HepG2 (cell line): ENCODE results near the gene OPA3. TPM values are rescaled to one million over a fixed set of nuclear protein-coding genes. Genes with fewer than 3 reads are reported as not detected.
A peak's percentile ranks its signal among the peaks of the same experiment; 100 is the strongest.

Experiments used
- CENPX ChIP-seq: sonication (generic); formaldehyde crosslinking; IDR thresholded peaks from 2 replicates; pipeline ENCODE4 v1.9.0; 2021; ENCODE audit warnings: mild to moderate bottlenecking, missing genetic modification reagents, moderate library complexity
- FOXA3 ChIP-seq: IDR thresholded peaks from 2 replicates; pipeline ENCODE4 v1.6.1; 2016; ENCODE audit warnings: missing genetic modification reagents, missing compliant biosample characterization
- HNRNPK ChIP-seq: fragments of 200-400 bp; formaldehyde crosslinking; IDR thresholded peaks from 2 replicates; pipeline ENCODE4 v1.6.1; 2018; ENCODE audit warnings: low read length, low read depth, moderate library complexity, mild to moderate bottlenecking; ENCODE audit not compliant: poor library complexity, severe bottlenecking
- MAX ChIP-seq: IDR thresholded peaks from 2 replicates; pipeline ENCODE4 v1.6.1; 2012; ENCODE audit warnings: inconsistent platforms
- SAP130 ChIP-seq: IDR thresholded peaks from 2 replicates; pipeline ENCODE4 v1.6.1; 2016; ENCODE audit warnings: low read depth
- SATB2 ChIP-seq: sonication (generic); formaldehyde crosslinking; IDR thresholded peaks from 2 replicates; pipeline ENCODE4 v1.5.0; 2020; ENCODE audit warnings: missing genetic modification reagents
- TFDP1 ChIP-seq: IDR thresholded peaks from 2 replicates; pipeline ENCODE4 v1.6.1; 2016; ENCODE audit warnings: missing compliant biosample characterization, missing genetic modification reagents, borderline replicate concordance
- ZFY ChIP-seq: sonication (generic); formaldehyde crosslinking; IDR thresholded peaks from 2 replicates; pipeline ENCODE4 v1.4.0; 2020; ENCODE audit warnings: missing genetic modification reagents
- ZFYVE20 ChIP-seq: sonication (generic); formaldehyde crosslinking; IDR thresholded peaks from 2 replicates; pipeline ENCODE4 v1.8.0; 2023; ENCODE audit warnings: low read depth, mild to moderate bottlenecking, moderate library complexity, missing genetic modification reagents, borderline replicate concordance
- ZNF343 ChIP-seq: sonication (generic); formaldehyde crosslinking; IDR thresholded peaks from 2 replicates; pipeline ENCODE4 v1.4.0; 2020; ENCODE audit warnings: mild to moderate bottlenecking, missing genetic modification reagents
- ZNF547 ChIP-seq: sonication (generic); formaldehyde crosslinking; IDR thresholded peaks from 2 replicates; pipeline ENCODE4 v1.5.1; 2020; ENCODE audit warnings: mild to moderate bottlenecking, missing genetic modification reagents
- ZNF691 ChIP-seq: sonication (generic); formaldehyde crosslinking; IDR thresholded peaks from 2 replicates; pipeline ENCODE4 v1.4.0; 2020; ENCODE audit warnings: missing genetic modification reagents, low read depth, mild to moderate bottlenecking, borderline replicate concordance
- polyA plus RNA-seq, 8 experiments: library from polyadenylated mRNA; depleted of rRNA in 3 of 8; stranded (reverse) in 7 of 8; unstranded in 1 of 8; fragments of >200 nt; fragmentation: Illumina TruSeq in 4 of 8; extraction: Trizol in 4 of 8; gene quantifications; 2 replicates each; pipeline versions ENCODE4 v1.2.1 to v1.2.3, GENCODE V29; 2011 to 2016; ENCODE audit warnings: low read depth in 4 of 8, missing spikeins in 1 of 8, mixed read lengths in 1 of 8; ENCODE audit not compliant: insufficient read depth in 1 of 8
- total RNA-seq, 5 experiments: library from RNA; depleted of rRNA; stranded (reverse); fragments of >200 nt; fragmentation: Illumina TruSeq; extraction: Trizol; gene quantifications; 2 replicates each; pipeline ENCODE4 v1.2.3, GENCODE V29; 2016; ENCODE audit warnings: low read depth in 1 of 5
- TF ChIP-seq, protein P1 (sequence below): sonication (generic); formaldehyde crosslinking; IDR thresholded peaks from 2 replicates; pipeline ENCODE4 v1.5.1; 2020; ENCODE audit warnings: missing genetic modification reagents, mild to moderate bottlenecking, borderline replicate concordance
- TF ChIP-seq, protein P2 (sequence below): sonication (generic); formaldehyde crosslinking; conservative IDR thresholded peaks from 2 replicates; pipeline ENCODE4 v1.4.0; 2020; ENCODE audit warnings: missing genetic modification reagents
- TF ChIP-seq, protein P3 (sequence below): sonication (generic); formaldehyde crosslinking; conservative IDR thresholded peaks from 2 replicates; pipeline ENCODE4 v1.5.0; 2020; ENCODE audit warnings: missing genetic modification reagents
- TF ChIP-seq, protein P4 (sequence below): sonication (generic); formaldehyde crosslinking; IDR thresholded peaks from 2 replicates; pipeline ENCODE4 v1.4.0; 2020; ENCODE audit warnings: missing genetic modification reagents

OPA3 gene
- total and polyA plus RNA-seq, 2 of the 13 experiments (the other 11 are each of a cell fraction or from before 2014, with no cell fraction given): 8.3 to 17.7 TPM

DNA sequence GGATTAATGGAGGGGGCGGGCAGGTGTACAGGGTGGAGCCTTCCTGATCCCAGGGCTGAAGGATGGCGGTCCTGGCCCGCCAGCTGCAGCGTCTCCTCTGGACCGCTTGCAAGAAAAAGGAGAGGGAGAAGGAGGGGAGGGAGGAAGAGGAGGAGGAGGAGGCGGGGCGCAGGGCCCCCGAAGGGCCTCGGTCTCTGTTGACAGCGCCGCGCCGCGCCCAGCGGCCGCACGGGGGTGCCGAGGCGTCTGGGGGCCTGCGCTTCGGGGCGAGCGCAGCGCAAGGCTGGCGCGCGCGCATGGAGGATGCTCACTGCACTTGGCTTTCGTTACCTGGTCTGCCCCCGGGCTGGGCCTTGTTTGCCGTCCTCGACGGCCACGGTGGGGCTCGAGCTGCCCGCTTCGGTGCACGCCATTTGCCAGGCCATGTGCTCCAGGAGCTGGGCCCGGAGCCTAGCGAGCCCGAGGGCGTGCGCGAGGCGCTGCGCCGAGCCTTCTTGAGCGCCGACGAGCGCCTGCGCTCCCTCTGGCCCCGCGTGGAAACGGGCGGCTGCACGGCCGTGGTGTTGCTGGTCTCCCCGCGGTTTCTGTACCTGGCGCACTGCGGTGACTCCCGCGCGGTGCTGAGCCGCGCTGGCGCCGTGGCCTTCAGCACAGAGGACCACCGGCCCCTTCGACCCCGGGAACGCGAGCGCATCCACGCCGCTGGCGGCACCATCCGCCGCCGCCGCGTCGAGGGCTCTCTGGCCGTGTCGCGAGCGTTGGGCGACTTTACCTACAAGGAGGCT is 86.0 kb downstream of the OPA3 start, which contains the start of gene PPM1N (continued):
- TF ChIP-seq, protein P1, sequence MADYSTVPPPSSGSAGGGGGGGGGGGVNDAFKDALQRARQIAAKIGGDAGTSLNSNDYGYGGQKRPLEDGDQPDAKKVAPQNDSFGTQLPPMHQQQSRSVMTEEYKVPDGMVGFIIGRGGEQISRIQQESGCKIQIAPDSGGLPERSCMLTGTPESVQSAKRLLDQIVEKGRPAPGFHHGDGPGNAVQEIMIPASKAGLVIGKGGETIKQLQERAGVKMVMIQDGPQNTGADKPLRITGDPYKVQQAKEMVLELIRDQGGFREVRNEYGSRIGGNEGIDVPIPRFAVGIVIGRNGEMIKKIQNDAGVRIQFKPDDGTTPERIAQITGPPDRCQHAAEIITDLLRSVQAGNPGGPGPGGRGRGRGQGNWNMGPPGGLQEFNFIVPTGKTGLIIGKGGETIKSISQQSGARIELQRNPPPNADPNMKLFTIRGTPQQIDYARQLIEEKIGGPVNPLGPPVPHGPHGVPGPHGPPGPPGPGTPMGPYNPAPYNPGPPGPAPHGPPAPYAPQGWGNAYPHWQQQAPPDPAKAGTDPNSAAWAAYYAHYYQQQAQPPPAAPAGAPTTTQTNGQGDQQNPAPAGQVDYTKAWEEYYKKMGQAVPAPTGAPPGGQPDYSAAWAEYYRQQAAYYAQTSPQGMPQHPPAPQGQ: no peak
- 0 out of 2 replicates have a peak, but pooled peaks have one; percentile 14 for TF ChIP-seq FOXA3
- TF ChIP-seq ZFYVE20 (CRISPR knock-in tag): no peak
- TF ChIP-seq, protein P2, sequence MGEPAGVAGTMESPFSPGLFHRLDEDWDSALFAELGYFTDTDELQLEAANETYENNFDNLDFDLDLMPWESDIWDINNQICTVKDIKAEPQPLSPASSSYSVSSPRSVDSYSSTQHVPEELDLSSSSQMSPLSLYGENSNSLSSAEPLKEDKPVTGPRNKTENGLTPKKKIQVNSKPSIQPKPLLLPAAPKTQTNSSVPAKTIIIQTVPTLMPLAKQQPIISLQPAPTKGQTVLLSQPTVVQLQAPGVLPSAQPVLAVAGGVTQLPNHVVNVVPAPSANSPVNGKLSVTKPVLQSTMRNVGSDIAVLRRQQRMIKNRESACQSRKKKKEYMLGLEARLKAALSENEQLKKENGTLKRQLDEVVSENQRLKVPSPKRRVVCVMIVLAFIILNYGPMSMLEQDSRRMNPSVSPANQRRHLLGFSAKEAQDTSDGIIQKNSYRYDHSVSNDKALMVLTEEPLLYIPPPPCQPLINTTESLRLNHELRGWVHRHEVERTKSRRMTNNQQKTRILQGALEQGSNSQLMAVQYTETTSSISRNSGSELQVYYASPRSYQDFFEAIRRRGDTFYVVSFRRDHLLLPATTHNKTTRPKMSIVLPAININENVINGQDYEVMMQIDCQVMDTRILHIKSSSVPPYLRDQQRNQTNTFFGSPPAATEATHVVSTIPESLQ (CRISPR knock-in tag): no peak
- TF ChIP-seq HNRNPK: peak; percentile 92
- TF ChIP-seq SAP130 (CRISPR knock-in tag): 0 out of 2 replicates have a peak, but pooled peaks have one; percentile 33
- TF ChIP-seq TFDP1 (CRISPR knock-in tag): 0 out of 2 replicates have a peak, but pooled peaks have one; percentile 3
- TF ChIP-seq, protein P3, sequence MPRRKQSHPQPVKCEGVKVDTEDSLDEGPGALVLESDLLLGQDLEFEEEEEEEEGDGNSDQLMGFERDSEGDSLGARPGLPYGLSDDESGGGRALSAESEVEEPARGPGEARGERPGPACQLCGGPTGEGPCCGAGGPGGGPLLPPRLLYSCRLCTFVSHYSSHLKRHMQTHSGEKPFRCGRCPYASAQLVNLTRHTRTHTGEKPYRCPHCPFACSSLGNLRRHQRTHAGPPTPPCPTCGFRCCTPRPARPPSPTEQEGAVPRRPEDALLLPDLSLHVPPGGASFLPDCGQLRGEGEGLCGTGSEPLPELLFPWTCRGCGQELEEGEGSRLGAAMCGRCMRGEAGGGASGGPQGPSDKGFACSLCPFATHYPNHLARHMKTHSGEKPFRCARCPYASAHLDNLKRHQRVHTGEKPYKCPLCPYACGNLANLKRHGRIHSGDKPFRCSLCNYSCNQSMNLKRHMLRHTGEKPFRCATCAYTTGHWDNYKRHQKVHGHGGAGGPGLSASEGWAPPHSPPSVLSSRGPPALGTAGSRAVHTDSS (CRISPR knock-in tag): no peak
- TF ChIP-seq ZNF343 (CRISPR knock-in tag): no peak
- TF ChIP-seq ZNF547 (CRISPR knock-in tag): no peak
- TF ChIP-seq MAX: 0 out of 2 replicates have a peak, but pooled peaks have one; percentile 22
- 0 out of 2 replicates have a peak, but pooled peaks have one; percentile 15 for TF ChIP-seq ZFY (CRISPR knock-in tag)
- 0 out of 2 replicates have a peak, but pooled peaks have one; percentile 46 for TF ChIP-seq ZNF691 (CRISPR knock-in tag)
- TF ChIP-seq, protein P4, sequence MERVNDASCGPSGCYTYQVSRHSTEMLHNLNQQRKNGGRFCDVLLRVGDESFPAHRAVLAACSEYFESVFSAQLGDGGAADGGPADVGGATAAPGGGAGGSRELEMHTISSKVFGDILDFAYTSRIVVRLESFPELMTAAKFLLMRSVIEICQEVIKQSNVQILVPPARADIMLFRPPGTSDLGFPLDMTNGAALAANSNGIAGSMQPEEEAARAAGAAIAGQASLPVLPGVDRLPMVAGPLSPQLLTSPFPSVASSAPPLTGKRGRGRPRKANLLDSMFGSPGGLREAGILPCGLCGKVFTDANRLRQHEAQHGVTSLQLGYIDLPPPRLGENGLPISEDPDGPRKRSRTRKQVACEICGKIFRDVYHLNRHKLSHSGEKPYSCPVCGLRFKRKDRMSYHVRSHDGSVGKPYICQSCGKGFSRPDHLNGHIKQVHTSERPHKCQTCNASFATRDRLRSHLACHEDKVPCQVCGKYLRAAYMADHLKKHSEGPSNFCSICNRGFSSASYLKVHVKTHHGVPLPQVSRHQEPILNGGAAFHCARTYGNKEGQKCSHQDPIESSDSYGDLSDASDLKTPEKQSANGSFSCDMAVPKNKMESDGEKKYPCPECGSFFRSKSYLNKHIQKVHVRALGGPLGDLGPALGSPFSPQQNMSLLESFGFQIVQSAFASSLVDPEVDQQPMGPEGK (CRISPR knock-in tag): peak; percentile 39; the same call in 1 of the 2 replicates
- TF ChIP-seq SATB2 (CRISPR knock-in tag): no peak
- TF ChIP-seq CENPX (CRISPR knock-in tag): no peak
